Calu3 (cell line): ENCODE data around the gene CDC34. TPM values are rescaled to one million over a fixed set of nuclear protein-coding genes. Genes with fewer than 3 reads are reported as not detected.

Source experiments
- BruUV-seq: library from RNA; stranded (reverse); fragments of 400-500 nt; replicated peaks from 2 replicates; lab custom pipeline; 2021; lab: Mats Ljungman, UMichigan
- CTCF ChIA-PET: fragments of 300-600 bp; sonication (Branson Sonifier 250); formaldehyde crosslinking; loops from one replicate; lab custom pipeline; 2022; ENCODE audit warnings: antibody characterized with exemption; lab: Charles Lee
- DNase-seq: peaks from one replicate; pipeline ENCODE4 v3.0.0; 2022
- H3K27ac Mint-ChIP-seq: one replicate; pipeline ENCODE4 v1.8.0; 2022; ENCODE audit warnings: mixed read lengths; ENCODE audit not compliant: unreplicated experiment
- H3K27me3 Mint-ChIP-seq: one replicate; pipeline ENCODE4 v1.8.0; 2022; ENCODE audit warnings: mixed read lengths; ENCODE audit not compliant: unreplicated experiment
- H3K36me3 Mint-ChIP-seq: one replicate; pipeline ENCODE4 v1.8.0; 2022; ENCODE audit warnings: mild to moderate bottlenecking, moderate library complexity, mixed read lengths; ENCODE audit not compliant: insufficient read depth, unreplicated experiment
- H3K4me1 Mint-ChIP-seq: one replicate; pipeline ENCODE4 v1.8.0; 2022; ENCODE audit warnings: mild to moderate bottlenecking, low read depth, mixed read lengths; ENCODE audit not compliant: unreplicated experiment
- H3K4me3 Mint-ChIP-seq: one replicate; pipeline ENCODE4 v1.8.0; 2022; ENCODE audit warnings: mild to moderate bottlenecking, low read depth, moderate library complexity, mixed read lengths; ENCODE audit not compliant: unreplicated experiment
- H3K9me3 Mint-ChIP-seq: one replicate; pipeline ENCODE4 v1.8.0; 2022; ENCODE audit warnings: low read depth, mixed read lengths; ENCODE audit not compliant: unreplicated experiment
- CTCF ChIP-seq: fragments of 200-600 bp; IDR thresholded peaks from one replicate; pipeline ENCODE4 v1.8.0; 2022; ENCODE audit warnings: antibody characterized with exemption; ENCODE audit not compliant: unreplicated experiment
- intact Hi-C: fragments of 100-400 bp; cut with micrococcal nuclease; formaldehyde crosslinking; loops from one replicate; pipeline ENCODE4 v1.10.0; 2022; ENCODE audit not compliant: unreplicated experiment
- total RNA-seq: library from RNA; stranded (reverse); gene quantifications from 2 replicates; pipeline ENCODE4 v1.2.3, GENCODE V29; 2022

The CDC34 gene
- total RNA-seq, 1 experiment from 2014 or later: 50.6 TPM

DNA sequence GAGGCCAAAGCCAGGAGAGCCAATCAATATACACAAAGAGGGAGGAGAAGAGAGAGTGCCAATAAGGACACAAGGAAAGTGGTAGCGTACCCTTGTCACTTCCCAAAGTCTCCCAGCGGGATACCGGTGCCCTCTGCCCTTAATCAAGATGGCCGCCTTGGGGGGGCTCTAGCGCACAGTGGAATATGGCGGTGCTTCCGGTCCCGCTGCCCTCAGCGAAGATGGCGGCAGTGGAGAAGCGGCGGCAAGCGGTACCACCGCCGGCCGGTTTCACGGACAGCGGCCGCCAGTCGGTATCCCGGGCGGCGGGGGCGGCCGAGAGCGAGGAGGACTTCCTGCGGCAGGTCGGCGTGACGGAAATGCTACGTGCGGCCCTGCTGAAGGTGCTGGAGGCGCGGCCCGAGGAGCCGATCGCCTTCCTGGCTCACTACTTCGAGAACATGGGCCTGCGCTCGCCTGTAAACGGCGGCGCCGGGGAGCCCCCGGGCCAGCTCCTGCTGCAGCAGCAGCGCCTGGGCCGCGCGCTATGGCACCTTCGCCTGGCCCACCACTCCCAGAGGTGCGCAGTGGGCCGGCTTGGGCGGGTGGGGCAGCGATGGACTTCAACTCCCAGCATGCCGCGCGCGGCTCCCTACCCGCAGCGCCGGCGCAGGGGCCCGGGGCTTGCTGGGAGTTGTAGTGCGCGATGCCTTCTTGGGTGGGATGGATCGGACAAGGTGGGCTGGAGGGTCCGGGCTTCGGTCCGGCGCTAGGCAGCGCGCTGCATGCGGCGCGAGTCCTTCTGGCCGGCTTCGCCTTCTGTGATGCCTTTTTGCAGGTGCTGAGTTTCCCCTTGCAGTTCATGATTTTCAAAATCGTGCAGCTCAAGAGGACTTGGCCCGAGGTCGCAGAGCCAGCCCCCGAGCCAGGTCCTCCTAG is 24.0 kb upstream of the CDC34 start, which contains the start of gene TPGS1:
TPGS1 (plus strand) TSS at position 212 of the 918 bp plus-strand sequence; CDS start at position 222, 10 bp downstream.
- H3K4me1 Mint-ChIP-seq: no peaks in the 10 kb centered on the region
- H3K4me3 Mint-ChIP-seq: peak within 1 kb of the TSS; percentile 89
- CTCF ChIA-PET: interaction anchor here (0.5 to 1.0 kb wide), 4 partner anchors 41 to 1325 kb away, joined by 3 to 5 read pairs (median 4); no protein-coding TSS in a partner anchor
- intact Hi-C loops: no loop called here
- no peak for TF ChIP-seq CTCF
- BruUV-seq: TSS peak; percentile 55
- peak; percentile 90 for DNase-seq
- no peaks in the 10 kb centered on the region for H3K9me3 Mint-ChIP-seq
- peaks cover 30% of the 10 kb centered on the region for H3K36me3 Mint-ChIP-seq
- peak within 1 kb of the TSS; percentile 97 for H3K27ac Mint-ChIP-seq
- H3K27me3 Mint-ChIP-seq: no peaks in the 10 kb centered on the region

- Mint-ChIP-seq H3K4me1 (no peaks in the 10 kb centered on the region), H3K9me3 (no peaks in the 10 kb centered on the region), H3K4me3 (peak overlapping the region; percentile 89), H3K27ac (no peak overlapping the region), H3K36me3 (peaks cover 30% of the 10 kb centered on the region), H3K27me3 (no peaks in the 10 kb centered on the region)
- TF ChIP-seq CTCF: no peak
- CTCF ChIA-PET: interaction anchor here (0.6 kb wide), 1 partner anchor 106 kb away, joined by 5 read pairs; no protein-coding TSS in a partner anchor
- DNase-seq: no peak
- intact Hi-C loops: no loop called here
- BruUV-seq: TSS peak; percentile 40
These were observed 23.1 kb upstream of the CDC34 start for GRCh38 chr19:508204-509150.

GRCh38 chr19:510606-511100 is 20.9 kb upstream of the CDC34 start:
- intact Hi-C loops: no loop called here
- peak; percentile 83 for DNase-seq
- Mint-ChIP-seq H3K36me3 (peaks cover 30% of the 10 kb centered on the region), H3K27ac (no peak overlapping the region), H3K27me3 (no peaks in the 10 kb centered on the region), H3K9me3 (no peaks in the 10 kb centered on the region), H3K4me3 (no peak overlapping the region), H3K4me1 (no peaks in the 10 kb centered on the region)
- CTCF ChIA-PET: interaction anchor here (0.5 to 1.6 kb wide), 6 partner anchors 11 to 170 kb away, joined by 3 to 5 read pairs (median 3); partner anchors contain the start of gene CDC34
- BruUV-seq: no TSS peak
- TF ChIP-seq CTCF: peak; percentile 77
